Fibroblast of lung (primary cell): Measurements from ENCODE around the gene PRKCA. TPM values are rescaled to one million over a fixed set of nuclear protein-coding genes. Genes with fewer than 3 reads are reported as not detected.

ENCODE experiments used
- DNase-seq, 2 donors: peaks; one replicate each; pipeline versions ENCODE4 v3.0.0 to v3.0.0-alpha.2; 2010; ENCODE audit warnings: low read depth in 2 of 2
- H2AFZ ChIP-seq: 2 replicates; pipeline ENCODE4 v1.5.1; 2012; ENCODE audit warnings: low read length, control low read depth, inconsistent platforms
- H3K27ac ChIP-seq: 2 replicates; pipeline ENCODE4 v1.5.1; 2011; ENCODE audit warnings: low read length, control low read depth; ENCODE audit not compliant: insufficient read depth
- H3K27me3 ChIP-seq: 2 replicates; pipeline ENCODE4 v1.5.1; 2011; ENCODE audit warnings: mild to moderate bottlenecking, low read length; ENCODE audit not compliant: control insufficient read depth, insufficient read depth
- H3K36me3 ChIP-seq: 2 replicates; pipeline ENCODE4 v1.5.1; 2011; ENCODE audit warnings: low read length; ENCODE audit not compliant: control insufficient read depth, insufficient read depth
- H3K4me1 ChIP-seq: 2 replicates; pipeline ENCODE4 v1.5.1; 2011; ENCODE audit warnings: low read length; ENCODE audit not compliant: control insufficient read depth, insufficient read depth; ENCODE audit errors: extremely low read depth
- H3K4me2 ChIP-seq: 2 replicates; pipeline ENCODE4 v1.5.1; 2011; ENCODE audit warnings: low read length, control low read depth; ENCODE audit not compliant: insufficient read depth; ENCODE audit errors: extremely low read depth
- H3K4me3 ChIP-seq, 4 experiments: fragments of 200-600 bp in 1 of 4; sonication (generic) in 1 of 4; replicated peaks in 1 of 4; 2 replicates each; pipeline ENCODE4 v1.5.1; 2011 to 2016; ENCODE audit warnings: low read length in 4 of 4, low read depth in 3 of 4, mild to moderate bottlenecking in 3 of 4, control low read depth in 2 of 4, inconsistent platforms in 1 of 4, mixed read lengths in 1 of 4; ENCODE audit not compliant: insufficient read depth in 1 of 4; ENCODE audit errors: control extremely low read depth in 1 of 4
- H3K79me2 ChIP-seq: 2 replicates; pipeline ENCODE4 v1.5.1; 2012; ENCODE audit warnings: mild to moderate bottlenecking, low read length, inconsistent platforms; ENCODE audit not compliant: control insufficient read depth, insufficient read depth
- H3K9ac ChIP-seq: 2 replicates; pipeline ENCODE4 v1.5.1; 2011; ENCODE audit warnings: mild to moderate bottlenecking, low read length, control low read depth; ENCODE audit not compliant: insufficient read depth
- H3K9me3 ChIP-seq: 2 replicates; pipeline ENCODE4 v1.5.1; 2012; ENCODE audit warnings: low read depth, low read length; ENCODE audit not compliant: control insufficient read depth, insufficient read depth
- H4K20me1 ChIP-seq: 2 replicates; pipeline ENCODE4 v1.5.1; 2011; ENCODE audit warnings: low read length; ENCODE audit not compliant: control insufficient read depth, insufficient read depth; ENCODE audit errors: extremely low read depth
- CTCF ChIP-seq, 2 donors: IDR thresholded peaks in 1 of 2; conservative IDR thresholded peaks in 1 of 2; 1 replicate in 1 of 2; 2 replicates in 1 of 2; pipeline ENCODE4 v1.5.1; 2011 to 2012; ENCODE audit warnings: low read length in 2 of 2, control low read depth in 1 of 2, inconsistent platforms in 1 of 2, low read depth in 1 of 2, mild to moderate bottlenecking in 1 of 2
- EZH2 ChIP-seq: IDR thresholded peaks from 2 replicates; pipeline ENCODE4 v1.5.1; 2012; ENCODE audit warnings: low read length, control low read depth, mild to moderate bottlenecking; ENCODE audit errors: missing control alignments
- polyA plus RNA-seq, 2 donors: library from polyadenylated mRNA; depleted of rRNA in 1 of 2; stranded (reverse) in 1 of 2; unstranded in 1 of 2; fragments of >200 nt; gene quantifications; 2 replicates each; pipeline ENCODE4 v1.2.1, GENCODE V29; 2011 to 2012; ENCODE audit warnings: missing spikeins in 1 of 2
- total RNA-seq: library from RNA; depleted of rRNA; stranded (reverse); fragments of >200 nt; gene quantifications from 2 replicates; pipeline ENCODE4 v1.2.1, GENCODE V29; 2014

PRKCA gene
- total and polyA plus RNA-seq, 2 donors (not counting 1 experiment from before 2014, with no cell fraction given), result 34.0 to 74.2 TPM

GRCh38 chr17:66775881-66776400, 473.5 kb downstream of the PRKCA start:
- Histone ChIP-seq H3K4me1 (no peaks in the 10 kb centered on the region), H3K9me3 (no peaks in the 10 kb centered on the region), H3K79me2 (no peaks in the 10 kb centered on the region), H3K27me3 (no peaks in the 10 kb centered on the region), H3K9ac (no peak overlapping the region), H3K27ac (no peak overlapping the region), H3K36me3 (peaks cover 2% of the 10 kb centered on the region), H2AFZ (no peak overlapping the region), H3K4me2 (no peak overlapping the region), H4K20me1 (no peaks in the 10 kb centered on the region), H3K4me3 (no peak overlapping the region)
- TF ChIP-seq EZH2 (no peak), CTCF (conservative IDR thresholded peaks at IDR 0.05 in 1 of 2, IDR thresholded peaks at IDR 0.05 in 1 of 2; ENCODE audit: low read depth in 1 of 2, low read length in 2 of 2) (no peak)
- no peak for DNase-seq

- Histone ChIP-seq H3K27me3 (no peaks in the 10 kb centered on the region), H3K4me1 (no peaks in the 10 kb centered on the region), H3K36me3 (peaks cover 2% of the 10 kb centered on the region), H3K27ac (no peak overlapping the region), H3K9me3 (no peaks in the 10 kb centered on the region), H3K9ac (no peak overlapping the region), H3K4me3 (no peak overlapping the region), H2AFZ (no peak overlapping the region), H3K4me2 (no peak overlapping the region), H3K79me2 (no peaks in the 10 kb centered on the region), H4K20me1 (no peaks in the 10 kb centered on the region)
- TF ChIP-seq CTCF (conservative IDR thresholded peaks at IDR 0.05 in 1 of 2, IDR thresholded peaks at IDR 0.05 in 1 of 2; ENCODE audit: low read depth in 1 of 2, low read length in 2 of 2) (no peak), EZH2 (no peak)
- DNase-seq, result peak in 1 of 2 donors; percentile 27
Measured at GRCh38 chr17:66776999-66777688, 474.7 kb downstream of the PRKCA start.

- no peaks in the 10 kb centered on the region for H3K27me3 ChIP-seq
- H4K20me1 ChIP-seq, result no peaks in the 10 kb centered on the region
- no peak overlapping the region for H3K9ac ChIP-seq
- H3K4me1 ChIP-seq, result no peaks in the 10 kb centered on the region
- H3K9me3 ChIP-seq, result no peaks in the 10 kb centered on the region
- H3K79me2 ChIP-seq, result no peaks in the 10 kb centered on the region
- H3K27ac ChIP-seq, result no peak overlapping the region
- H2AFZ ChIP-seq, result no peak overlapping the region
- peak in 1 of 2 donors; percentile 70 for DNase-seq
- peaks cover 5% of the 10 kb centered on the region for H3K36me3 ChIP-seq
- no peak overlapping the region for H3K4me3 ChIP-seq
- TF ChIP-seq CTCF (conservative IDR thresholded peaks at IDR 0.05 in 1 of 2, IDR thresholded peaks at IDR 0.05 in 1 of 2; ENCODE audit: low read depth in 1 of 2, low read length in 2 of 2) (no peak), EZH2 (no peak)
- no peak overlapping the region for H3K4me2 ChIP-seq
Measured at GRCh38 chr17:66777689-66778225, 475.3 kb downstream of the PRKCA start.
